Inferior parietal cortex (tissue), 1 donor: ENCODE measurements around the gene AP3B1.
A peak's percentile ranks its signal among the peaks of the same experiment; 100 is the strongest.

Source experiments
- DNase-seq: peaks from one replicate; pipeline ENCODE4 v3.0.0-alpha.2; 2016; ENCODE audit errors: extremely low spot score

The AP3B1 gene

GRCh38 chr5:78294248-78295034, at the start of gene AP3B1:
AP3B1 (minus strand) TSS chr5:78294698; CDS start chr5:78294579, 119 bp downstream.
- DNase-seq: peak; percentile 98

- DNase-seq: no peak
Observed at GRCh38 chr5:78341440-78341839, 46.9 kb upstream of the AP3B1 start.

- DNase-seq: no peak
Observed at GRCh38 chr5:78339617-78340436, 45.3 kb upstream of the AP3B1 start.

GRCh38 chr5:78336698-78337097, 42.2 kb upstream of the AP3B1 start:
- no peak for DNase-seq

GRCh38 chr5:78335976-78336375, 41.5 kb upstream of the AP3B1 start:
- DNase-seq: no peak

GRCh38 chr5:78334811-78335210, 40.3 kb upstream of the AP3B1 start:
- DNase-seq: no peak

GRCh38 chr5:78331523-78332080, 37.1 kb upstream of the AP3B1 start:
- DNase-seq: no peak

GRCh38 chr5:78328585-78329173, 34.2 kb upstream of the AP3B1 start:
- DNase-seq: no peak

- DNase-seq: no peak
Observed at GRCh38 chr5:78327761-78328510, 33.4 kb upstream of the AP3B1 start.

- DNase-seq: no peak
Observed at GRCh38 chr5:78326930-78327329, 32.4 kb upstream of the AP3B1 start.

GRCh38 chr5:78323241-78323640, 28.7 kb upstream of the AP3B1 start:
- DNase-seq: no peak

- DNase-seq: peak; percentile 42
Observed at GRCh38 chr5:78320401-78320800, 25.9 kb upstream of the AP3B1 start.

- DNase-seq: no peak
Observed at GRCh38 chr5:78318337-78318736, 23.8 kb upstream of the AP3B1 start.

GRCh38 chr5:78317515-78317914, 23.0 kb upstream of the AP3B1 start:
- DNase-seq: no peak

- DNase-seq: no peak
Observed at GRCh38 chr5:78308703-78309102, 14.2 kb upstream of the AP3B1 start.

GRCh38 chr5:78300464-78301045, 6.1 kb upstream of the AP3B1 start:
- DNase-seq: no peak

- no peak for DNase-seq
Observed at GRCh38 chr5:78295035-78295961, 800 bp upstream of the AP3B1 start.

- no peak for DNase-seq
Observed at GRCh38 chr5:78293851-78294247, 649 bp downstream of the AP3B1 start.

- DNase-seq: no peak
Observed at GRCh38 chr5:78291687-78292086, 2.8 kb downstream of the AP3B1 start.

- no peak for DNase-seq
Observed at GRCh38 chr5:78289911-78290310, 4.6 kb downstream of the AP3B1 start.
